T-helper 1 cell treated with Interleukin-12 subunit alpha and Interleukin-12 subunit beta and Interleukin-4 antibody, amounts not matched to agents 30 ng/mL and 1 ng/mL, for 36 hours (primary cell): Measurements from ENCODE around the gene NEB. TPM values are rescaled to one million over a fixed set of nuclear protein-coding genes. Genes with fewer than 3 reads are reported as not detected.

Experiments
- intact Hi-C: fragments of 100-400 bp; cut with micrococcal nuclease; formaldehyde crosslinking; loops from one replicate; pipeline ENCODE4 v1.15.1; 2024
- total RNA-seq: library from RNA; stranded (reverse); gene quantifications from 2 replicates; pipeline ENCODE4 v1.2.3, GENCODE V29; 2022

NEB gene
- total RNA-seq, 1 donor from 2014 or later = 0.42 TPM

DNA sequence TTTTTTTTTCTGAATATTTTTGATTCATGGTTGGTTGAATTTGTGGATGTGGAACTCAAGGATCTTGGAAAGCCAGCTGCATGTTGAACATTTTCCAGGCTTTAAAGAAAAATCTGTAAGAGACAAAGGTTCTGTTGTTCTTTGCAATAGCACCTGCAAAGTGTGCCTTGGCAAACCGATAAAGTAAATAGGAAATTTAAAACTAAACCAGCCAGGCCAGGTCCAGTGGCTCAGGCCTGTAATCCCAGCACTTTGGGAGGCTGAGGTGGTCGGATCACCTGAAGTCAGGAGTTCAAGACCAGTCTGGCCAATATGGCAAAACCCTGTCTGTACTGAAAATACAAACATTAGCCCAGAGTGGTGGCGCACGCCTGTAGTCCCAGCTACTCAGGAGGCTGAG is 250.2 kb downstream of the NEB start:
- intact Hi-C loops = no loop called here

DNA sequence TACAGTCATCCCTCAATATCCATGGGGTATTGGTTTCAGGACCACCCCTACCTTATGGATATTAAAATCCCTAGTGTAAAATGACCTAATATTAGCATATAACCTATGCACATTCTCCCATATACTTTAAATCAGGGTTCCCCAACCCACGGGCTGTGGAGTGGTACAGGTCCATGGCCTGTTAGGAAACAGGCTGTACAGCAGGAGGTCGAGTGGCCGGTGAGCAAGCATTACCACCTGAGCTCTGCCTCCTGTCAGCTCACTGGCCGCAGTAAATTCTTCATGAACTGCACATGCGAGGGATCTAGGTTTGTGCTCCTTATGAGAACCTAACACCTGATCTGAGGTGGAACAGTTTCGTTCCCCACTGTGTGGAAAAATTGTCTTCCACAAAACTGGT is 250.7 kb downstream of the NEB start:
- intact Hi-C loops = no loop called here

DNA sequence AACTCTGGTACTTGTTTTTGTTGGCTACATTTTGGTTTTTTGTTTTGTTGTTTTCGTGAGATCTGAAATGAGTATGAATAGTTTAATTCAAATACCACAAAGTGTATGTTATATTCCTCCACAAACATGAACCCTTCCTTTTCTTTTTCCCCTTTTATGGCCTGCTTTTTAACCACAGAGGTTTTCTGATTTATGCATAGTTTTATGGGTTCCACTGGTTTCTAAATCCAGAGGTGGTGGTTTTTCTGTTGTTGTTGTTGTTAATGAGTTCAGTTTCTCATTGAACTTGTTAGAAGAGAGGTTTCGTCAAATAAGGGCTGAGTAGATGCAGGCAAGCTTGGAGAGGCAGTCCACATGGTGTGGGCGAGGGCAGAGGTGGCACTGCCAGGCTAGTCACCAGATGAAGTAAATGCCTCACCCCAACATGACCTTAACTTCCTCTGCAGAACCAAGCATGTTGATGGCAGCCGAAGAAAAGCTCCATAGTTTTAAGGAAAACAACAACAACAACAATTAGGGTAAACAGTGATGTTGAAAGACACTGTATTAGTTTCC is 252.0 kb downstream of the NEB start:
- intact Hi-C loops = no loop called here

DNA sequence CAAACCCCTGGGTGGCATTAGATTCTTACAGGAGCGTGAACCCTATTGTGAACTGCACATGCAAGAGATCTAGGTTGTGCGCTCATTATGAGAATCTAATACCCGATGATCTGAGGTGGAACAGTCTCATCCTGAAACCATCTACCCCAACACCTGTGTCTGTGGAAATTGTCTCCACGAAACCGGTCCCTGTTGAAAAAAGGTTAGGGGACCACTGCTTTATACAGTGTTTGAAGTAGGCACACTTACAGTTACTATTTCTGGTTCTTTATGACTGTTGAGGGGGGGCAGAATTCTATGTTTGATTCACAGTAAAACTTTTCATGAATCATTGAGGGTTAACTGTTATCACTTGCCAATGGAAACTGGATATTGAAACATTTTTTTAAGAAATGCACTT is 252.5 kb downstream of the NEB start:
- intact Hi-C loops = no loop called here

DNA sequence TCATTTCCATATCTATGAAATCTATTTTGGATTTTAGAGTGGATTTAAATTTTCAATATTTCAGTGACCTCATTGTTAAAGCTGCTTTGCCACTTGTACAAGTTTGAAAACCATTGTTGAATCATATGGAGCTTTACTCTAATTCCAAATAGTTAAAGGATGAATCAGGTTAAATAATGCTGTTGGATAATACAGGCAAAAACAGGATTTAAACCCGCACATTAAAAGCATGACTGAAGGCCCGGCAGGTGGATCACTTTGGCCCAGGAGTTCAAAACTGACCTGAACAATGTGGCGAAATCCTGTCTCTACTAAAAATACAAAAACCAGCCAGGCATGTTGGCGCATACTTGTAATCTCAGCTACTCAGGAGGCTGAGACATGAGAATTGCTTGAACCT is 256.3 kb downstream of the NEB start:
- intact Hi-C loops = no loop called here

DNA sequence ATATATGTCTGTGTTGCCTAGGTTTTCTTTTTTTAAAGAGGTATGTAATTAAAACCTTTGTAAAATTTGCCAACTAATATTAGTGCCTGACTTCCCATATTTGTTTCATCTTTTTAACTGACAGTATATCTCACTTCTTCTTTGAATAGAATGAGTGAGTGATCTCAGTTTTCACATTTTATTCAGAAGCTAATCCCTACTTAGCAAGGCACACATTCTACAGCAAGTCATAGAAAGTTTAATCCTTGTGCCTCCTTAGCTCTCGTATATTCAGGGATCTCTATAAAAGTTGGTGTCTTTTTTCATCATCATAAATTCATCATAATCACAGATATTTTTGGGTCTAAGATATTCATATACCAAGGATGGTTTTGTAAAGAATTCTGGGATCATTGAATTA is 258.0 kb downstream of the NEB start:
- intact Hi-C loops = no loop called here

DNA sequence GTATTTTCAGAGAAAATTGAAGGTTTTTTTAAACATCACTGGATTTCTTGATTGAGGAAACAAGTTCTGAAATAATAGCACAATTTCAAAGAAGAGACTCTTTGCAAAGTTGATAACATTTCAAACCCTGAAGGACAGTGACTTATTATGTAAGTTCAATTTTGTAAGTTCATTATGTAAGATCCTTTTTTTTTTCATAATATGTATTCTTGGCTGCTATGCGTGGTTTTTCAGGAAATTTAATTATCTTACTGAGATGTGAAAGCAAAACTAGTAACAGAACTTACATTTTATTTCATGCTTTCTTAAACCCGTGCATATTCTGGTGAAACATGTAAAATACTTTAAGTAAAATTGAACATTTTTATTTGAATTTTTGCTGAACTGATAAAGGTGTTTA is 259.2 kb downstream of the NEB start:
- intact Hi-C loops = loop anchor here (2.0 kb wide), 2 partner anchors 14 to 550 kb away; no protein-coding TSS in a partner anchor

DNA sequence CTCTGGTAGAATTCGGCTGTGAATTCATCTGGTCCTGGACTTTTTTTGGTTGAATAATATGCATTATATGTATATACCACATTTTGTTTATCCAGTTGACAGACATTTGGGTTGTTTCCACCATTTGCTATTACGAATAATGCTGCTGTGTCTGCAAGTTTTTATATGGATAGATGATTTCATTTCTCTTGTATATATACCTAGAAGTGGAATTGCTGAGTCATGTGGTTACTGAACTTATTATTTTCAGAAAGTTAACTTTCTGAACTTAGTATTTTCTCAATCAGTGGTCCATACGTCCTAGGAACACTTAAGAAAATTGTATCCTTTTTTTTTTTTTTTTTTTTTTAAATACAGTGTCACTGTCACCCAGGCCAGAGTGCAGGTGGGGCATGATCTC is 261.3 kb downstream of the NEB start:
- intact Hi-C loops = no loop called here

DNA sequence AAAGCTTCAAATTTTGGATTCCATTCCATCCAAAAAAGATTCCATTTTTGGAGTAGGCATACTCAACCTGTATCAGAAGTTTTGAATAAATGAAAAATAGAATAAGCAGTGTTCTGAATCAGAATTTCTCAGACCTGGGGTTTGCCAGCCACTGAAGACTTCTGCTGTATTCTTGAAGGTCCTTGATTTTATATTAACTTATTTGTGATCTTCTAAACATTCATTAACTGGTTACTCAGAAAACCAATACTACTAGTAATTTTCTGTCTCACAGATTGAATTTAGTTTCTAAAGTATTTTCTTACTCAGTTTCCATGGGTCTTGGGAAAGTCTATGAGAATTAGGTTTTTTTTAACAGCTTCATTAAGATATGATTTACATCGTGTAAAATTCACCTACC is 263.7 kb downstream of the NEB start:
- intact Hi-C loops = no loop called here

DNA sequence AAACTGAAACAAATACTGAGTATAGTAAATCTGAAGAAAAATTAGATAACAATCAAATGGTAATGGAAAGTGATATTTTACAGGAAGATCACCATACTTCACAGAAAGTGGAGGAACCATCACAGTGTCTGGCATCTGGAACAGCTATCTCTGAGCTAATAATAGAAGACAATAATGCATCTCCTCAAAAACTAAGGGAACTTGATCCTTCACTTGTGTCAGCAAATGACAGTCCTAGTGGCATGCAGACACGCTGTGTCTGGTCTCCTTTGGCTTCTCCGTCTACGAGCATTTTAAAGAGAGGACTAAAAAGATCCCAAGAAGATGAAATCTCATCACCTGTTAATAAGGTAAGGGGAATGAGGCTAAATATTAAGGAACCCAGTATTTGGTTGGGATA is 268.5 kb downstream of the NEB start:
- intact Hi-C loops = no loop called here

DNA sequence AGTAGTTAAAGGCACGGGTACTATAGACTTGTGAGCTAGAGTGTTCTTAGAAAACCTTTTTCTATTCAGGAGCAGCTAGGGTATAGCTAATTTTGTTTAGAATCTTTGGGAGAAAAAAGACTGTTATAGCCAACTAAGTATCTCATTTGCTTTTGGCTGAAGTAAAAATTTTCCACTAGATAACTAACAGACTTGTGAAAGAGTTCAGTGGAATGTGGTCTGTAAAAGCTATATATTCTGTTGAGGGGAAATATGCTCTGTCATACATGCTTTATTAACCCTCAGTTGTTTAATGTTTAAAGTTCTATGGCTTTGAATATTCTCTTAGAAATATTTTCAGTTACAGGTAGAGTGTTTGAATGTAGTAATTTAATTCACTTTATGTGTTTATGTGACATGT is 274.9 kb downstream of the NEB start:
- intact Hi-C loops = loop anchor here (2.0 kb wide), 1 partner anchor 17 kb away; no protein-coding TSS in a partner anchor

DNA sequence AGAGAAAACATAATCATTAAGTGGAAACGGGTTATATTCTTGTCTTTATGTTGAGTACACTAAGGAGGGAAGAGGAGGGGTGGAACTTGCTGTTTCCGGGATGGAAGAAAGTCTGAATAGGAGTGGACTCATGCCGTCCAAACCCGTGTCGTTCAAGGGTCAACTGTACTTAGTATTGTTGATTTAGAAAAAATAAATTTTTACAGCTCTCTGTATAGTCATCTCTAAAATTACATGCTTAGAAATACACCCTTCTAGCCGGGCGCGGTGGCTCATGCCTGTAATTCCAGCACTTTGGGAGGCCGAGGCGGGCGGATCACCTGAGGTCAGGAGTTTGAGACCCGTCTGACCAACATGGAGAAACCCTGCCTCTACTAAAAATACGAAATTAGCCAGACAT is 295.1 kb downstream of the NEB start:
- intact Hi-C loops = loop anchor here (5.0 kb wide), 1 partner anchor 1842 kb away; no protein-coding TSS in a partner anchor

DNA sequence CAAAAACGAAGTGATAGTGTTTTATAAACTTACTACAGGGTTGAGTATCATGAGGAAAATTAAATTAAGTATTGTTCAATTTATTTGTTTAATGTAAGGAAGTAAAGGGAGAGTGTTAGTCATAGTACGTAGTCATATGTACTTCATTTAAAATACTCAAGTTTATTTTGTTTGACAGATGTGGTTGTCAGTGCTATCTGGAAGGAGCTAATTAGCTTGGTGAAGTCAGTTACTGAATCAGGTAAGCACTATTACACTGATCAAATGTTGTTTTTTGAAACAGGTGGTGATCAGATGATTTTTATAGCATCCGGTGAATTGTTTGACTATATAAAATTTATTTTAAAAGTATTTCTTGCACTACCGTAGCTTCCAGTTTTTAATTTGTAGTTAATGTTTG is 295.8 kb downstream of the NEB start:
- intact Hi-C loops = loop anchor here (5.0 kb wide), 1 partner anchor 1841 kb away; no protein-coding TSS in a partner anchor

DNA sequence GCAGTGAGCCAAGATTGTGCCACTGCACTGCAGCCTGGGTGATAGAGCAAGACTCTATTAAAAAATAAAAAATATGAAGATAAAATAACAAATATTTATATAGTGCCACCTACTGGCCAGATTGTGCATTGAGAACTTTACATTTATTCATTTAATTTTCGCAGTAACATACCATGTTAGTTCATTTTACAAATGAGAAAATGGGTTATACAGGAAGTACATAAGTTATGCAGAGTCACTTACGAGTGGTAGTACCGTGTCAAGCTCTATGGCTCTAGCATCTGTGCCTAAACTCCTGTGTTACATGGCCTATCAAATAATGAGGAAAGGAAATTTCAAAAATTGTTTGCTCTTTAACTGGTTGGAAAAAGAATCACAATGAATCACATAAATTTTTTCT is 296.6 kb downstream of the NEB start:
- intact Hi-C loops = loop anchor here (1.0 to 5.0 kb wide), 4 partner anchors 28 to 1840 kb away; partner anchors contain the start of genes NMI, RBM43 and RIF1

Other genes with a start within 250 kb of the NEB start
- gene ARL5A, start 93.9 kb upstream of the NEB start, total RNA-seq = 39.6 and 43.5 TPM in 2 replicates